HepG2 (cell line): Measurements from ENCODE around the gene CAMK2D. TPM values are rescaled to one million over a fixed set of nuclear protein-coding genes. Genes with fewer than 3 reads are reported as not detected.

ENCODE experiments used
- ATAC-seq: fragments of 200-7000 bp; cut with Tn5 transposase; 3 replicates; pipeline ENCODE4 v1.9.1; 2020; ENCODE audit warnings: mild to moderate bottlenecking, moderate library complexity
- BruUV-seq: library from RNA; stranded (reverse); fragments of 400-500 nt; replicated peaks from 2 replicates; lab custom pipeline; 2021; lab: Mats Ljungman, UMichigan
- CTCF ChIA-PET: fragments of 300-600 bp; formaldehyde crosslinking; extraction: SDS; loops from one replicate; lab custom pipeline; 2021; ENCODE audit warnings: low total read pairs, inconsistent platforms, low intra/inter-chr PET ratio; lab: Yijun Ruan, JAX
- POLR2A ChIA-PET: fragments of 350-600 bp; sonication (Branson Sonifier 250); formaldehyde crosslinking; loops from one replicate; lab custom pipeline; 2020; ENCODE audit warnings: antibody characterized with exemption, inconsistent platforms; lab: Yijun Ruan, JAX
- DNase-seq: peaks from one replicate; pipeline ENCODE4 v3.0.0-alpha.2; 2015; ENCODE audit warnings: low spot score
- FAIRE-seq: peaks from 3 replicates; lab custom pipeline; 2011; peaks lifted over from hg19 to GRCh38; lab: Jason Lieb, UNC
- H2AFZ ChIP-seq: one replicate; pipeline ENCODE4 v1.6.1; 2011; ENCODE audit warnings: low read length, inconsistent platforms
- H3K27ac ChIP-seq: fragments of 300-600 bp; 3 replicates; pipeline ENCODE4 v1.8.0; 2011; ENCODE audit warnings: mixed run types, mild to moderate bottlenecking, mixed read lengths, low read length, inconsistent platforms; ENCODE audit not compliant: insufficient read depth; ENCODE audit errors: extremely low read length
- H3K27me3 ChIP-seq, 2 experiments: fragments of 200-600 bp in 1 of 2; 2 replicates in 1 of 2; 3 replicates in 1 of 2; pipeline versions ENCODE4 v1.6.0 to v1.8.0; 2011; ENCODE audit warnings: low read length in 2 of 2, mild to moderate bottlenecking in 2 of 2, moderate library complexity in 2 of 2, inconsistent platforms in 1 of 2; ENCODE audit not compliant: insufficient read depth in 2 of 2, control insufficient read depth in 1 of 2
- H3K36me3 ChIP-seq, 2 experiments: fragments of 200-600 bp in 1 of 2; replicated peaks in 1 of 2; 2 replicates in 1 of 2; 3 replicates in 1 of 2; pipeline versions ENCODE4 v1.5.1 to v1.8.0; 2011; ENCODE audit warnings: low read length in 2 of 2, inconsistent platforms in 1 of 2; ENCODE audit not compliant: insufficient read depth in 2 of 2, control insufficient read depth in 1 of 2
- H3K4me1 ChIP-seq: 2 replicates; pipeline ENCODE4 v1.5.1; 2012; ENCODE audit warnings: low read length, inconsistent platforms; ENCODE audit not compliant: insufficient read depth
- H3K4me2 ChIP-seq: 2 replicates; pipeline ENCODE4 v1.6.0; 2011; ENCODE audit warnings: low read depth, low read length, inconsistent platforms
- H3K4me3 ChIP-seq, 3 experiments: fragments of 200-600 bp in 1 of 3; sonication (generic), shearing (Covaris generic) in 1 of 3; replicated peaks in 1 of 3; 2 replicates each; pipeline ENCODE4 v1.5.1; 2011 to 2016; ENCODE audit warnings: low read length in 3 of 3, inconsistent platforms in 2 of 3, low read depth in 2 of 3, mild to moderate bottlenecking in 2 of 3, control low read depth in 1 of 3, mixed read lengths in 1 of 3; ENCODE audit not compliant: insufficient read depth in 1 of 3
- H3K79me2 ChIP-seq: one replicate; pipeline ENCODE4 v1.6.1; 2011; ENCODE audit warnings: low read length, inconsistent platforms; ENCODE audit not compliant: insufficient read depth
- H3K9ac ChIP-seq: 2 replicates; pipeline ENCODE4 v1.6.0; 2011; ENCODE audit warnings: mild to moderate bottlenecking, low read depth, low read length, inconsistent platforms; ENCODE audit not compliant: insufficient read depth
- H3K9me3 ChIP-seq: 2 replicates; pipeline ENCODE4 v1.5.1; 2012; ENCODE audit warnings: mild to moderate bottlenecking, low read length
- H4K20me1 ChIP-seq: 2 replicates; pipeline ENCODE4 v1.6.0; 2011; ENCODE audit warnings: inconsistent platforms, mild to moderate bottlenecking, low read length, moderate library complexity; ENCODE audit not compliant: insufficient read depth
- ARNTL ChIP-seq: sonication (generic); formaldehyde crosslinking; IDR thresholded peaks from 2 replicates; pipeline ENCODE4 v1.4.0; 2020; ENCODE audit warnings: mild to moderate bottlenecking, missing genetic modification reagents
- ATAD3A ChIP-seq: sonication (generic); formaldehyde crosslinking; IDR thresholded peaks from 2 replicates; pipeline ENCODE4 v1.4.0; 2020; ENCODE audit warnings: missing genetic modification reagents
- DMTF1 ChIP-seq: sonication (generic); formaldehyde crosslinking; IDR thresholded peaks from 2 replicates; pipeline ENCODE4 v1.4.0; 2020; ENCODE audit warnings: mild to moderate bottlenecking, missing genetic modification reagents
- FOXP1 ChIP-seq, 2 experiments: fragments of 450-650 bp in 1 of 2; IDR thresholded peaks; 2 replicates each; pipeline ENCODE4 v1.6.1; 2017 to 2018; ENCODE audit warnings: antibody characterized with exemption in 1 of 2
- GATAD1 ChIP-seq: IDR thresholded peaks from 2 replicates; pipeline ENCODE4 v1.6.1; 2016; ENCODE audit warnings: missing genetic modification reagents, missing compliant biosample characterization
- HOXA9 ChIP-seq: sonication (generic); formaldehyde crosslinking; IDR thresholded peaks from 2 replicates; pipeline ENCODE4 v1.8.1; 2022; ENCODE audit warnings: missing genetic modification reagents, mild to moderate bottlenecking, moderate library complexity, borderline replicate concordance
- ISX ChIP-seq: sonication (generic); formaldehyde crosslinking; conservative IDR thresholded peaks from 2 replicates; pipeline ENCODE4 v1.5.0; 2020; ENCODE audit warnings: missing genetic modification reagents
- KDM5B ChIP-seq: sonication (generic); formaldehyde crosslinking; IDR thresholded peaks from 2 replicates; pipeline ENCODE4 v1.4.0; 2020; ENCODE audit warnings: missing genetic modification reagents, mild to moderate bottlenecking, borderline replicate concordance
- MEIS2 ChIP-seq: sonication (generic); formaldehyde crosslinking; IDR thresholded peaks from 2 replicates; pipeline ENCODE4 v1.9.0; 2021; ENCODE audit warnings: mild to moderate bottlenecking, missing genetic modification reagents
- NFE2L2 ChIP-seq: fragments of 150-350 bp; IDR thresholded peaks from 2 replicates; pipeline ENCODE4 v1.6.1; 2014; ENCODE audit warnings: low read length
- PAX8 ChIP-seq: sonication (generic); formaldehyde crosslinking; IDR thresholded peaks from 2 replicates; pipeline ENCODE4 v1.8.0; 2022; ENCODE audit warnings: mild to moderate bottlenecking, missing genetic modification reagents, borderline replicate concordance
- PREB ChIP-seq: sonication (generic); formaldehyde crosslinking; IDR thresholded peaks from 2 replicates; pipeline ENCODE4 v1.4.0; 2020; ENCODE audit warnings: missing genetic modification reagents
- SNAPC2 ChIP-seq: sonication (generic); formaldehyde crosslinking; IDR thresholded peaks from 2 replicates; pipeline ENCODE4 v1.8.1; 2022; ENCODE audit warnings: mild to moderate bottlenecking, missing genetic modification reagents
- SRY ChIP-seq: sonication (generic); formaldehyde crosslinking; IDR thresholded peaks from 2 replicates; pipeline ENCODE4 v1.8.0; 2022; ENCODE audit warnings: mild to moderate bottlenecking, missing genetic modification reagents
- TOE1 ChIP-seq: sonication (generic); formaldehyde crosslinking; IDR thresholded peaks from 2 replicates; pipeline ENCODE4 v1.4.0; 2020; ENCODE audit warnings: mild to moderate bottlenecking, missing genetic modification reagents
- ZNF124 ChIP-seq: sonication (generic); formaldehyde crosslinking; IDR thresholded peaks from 2 replicates; pipeline ENCODE4 v1.4.0; 2020; ENCODE audit warnings: missing genetic modification reagents
- ZNF180 ChIP-seq: sonication (generic); formaldehyde crosslinking; IDR thresholded peaks from 2 replicates; pipeline ENCODE4 v1.4.0; 2020; ENCODE audit warnings: low read depth, missing genetic modification reagents, borderline replicate concordance
- ZNF782 ChIP-seq: sonication (generic); formaldehyde crosslinking; IDR thresholded peaks from 2 replicates; pipeline ENCODE4 v1.4.0; 2020; ENCODE audit warnings: missing genetic modification reagents, mild to moderate bottlenecking, borderline replicate concordance
- ZNF816 ChIP-seq: sonication (generic); formaldehyde crosslinking; IDR thresholded peaks from 2 replicates; pipeline ENCODE4 v1.8.0; 2022; ENCODE audit warnings: missing genetic modification reagents, mild to moderate bottlenecking, borderline replicate concordance
- ZNF878 ChIP-seq: sonication (generic); formaldehyde crosslinking; IDR thresholded peaks from 2 replicates; pipeline ENCODE4 v1.8.1; 2023; ENCODE audit warnings: mild to moderate bottlenecking, missing genetic modification reagents, moderate library complexity
- WGBS: methylation state at CpG from one replicate; pipeline ENCODE4 v1.1.6; 2017; ENCODE audit warnings: low lambda C conversion rate; 5-methylcytosine and 5-hydroxymethylcytosine counted together
- in situ Hi-C: cut with HindIII; loops from 2 replicates; pipeline ENCODE4 v1.10.0; 2017; ENCODE audit warnings: low pct_unique_long_range_greater_than_20kb; ENCODE audit not compliant: extremely low pct_ligation_motif_present
- intact Hi-C: fragments of 100-400 bp; cut with micrococcal nuclease; formaldehyde crosslinking; loops from one replicate; pipeline ENCODE4 v1.10.0; 2022; ENCODE audit not compliant: unreplicated experiment
- polyA plus RNA-seq, 8 experiments: library from polyadenylated mRNA; depleted of rRNA in 3 of 8; stranded (reverse) in 7 of 8; unstranded in 1 of 8; fragments of >200 nt; fragmentation: Illumina TruSeq in 4 of 8; extraction: Trizol in 4 of 8; gene quantifications; 2 replicates each; pipeline versions ENCODE4 v1.2.1 to v1.2.3, GENCODE V29; 2011 to 2016; ENCODE audit warnings: low read depth in 4 of 8, missing spikeins in 1 of 8, mixed read lengths in 1 of 8; ENCODE audit not compliant: insufficient read depth in 1 of 8
- total RNA-seq, 5 experiments: library from RNA; depleted of rRNA; stranded (reverse); fragments of >200 nt; fragmentation: Illumina TruSeq; extraction: Trizol; gene quantifications; 2 replicates each; pipeline ENCODE4 v1.2.3, GENCODE V29; 2016; ENCODE audit warnings: low read depth in 1 of 5

CAMK2D gene
- total and polyA plus RNA-seq, 2 of the 13 experiments (the other 11 are each of a cell fraction or from before 2014, with no cell fraction given), result 18.0 to 65.4 TPM

GRCh38 chr4:113534711-113535110 is 226.8 kb downstream of the CAMK2D start:
- H3K9me3 ChIP-seq, result no peaks in the 10 kb centered on the region
- peaks cover 0 to 11% of the 10 kb centered on the region in 2 experiments; a peak in 1 of 5 replicates for H3K36me3 ChIP-seq
- in situ Hi-C loops (no loop called here), intact Hi-C loops (no loop called here)
- H3K27ac ChIP-seq, result no peak overlapping the region
- H3K4me2 ChIP-seq, result no peak overlapping the region
- ATAC-seq (no peak), FAIRE-seq (no peak), DNase-seq (no peak)
- no peaks in the 10 kb centered on the region for H3K79me2 ChIP-seq
- H3K4me3 ChIP-seq, result no peak overlapping the region
- CTCF ChIA-PET, result no interaction called here
- no peaks in the 10 kb centered on the region for H3K4me1 ChIP-seq
- H3K9ac ChIP-seq, result no peak overlapping the region
- WGBS, result 100% methylated on average over 1 of the region's 1 CpG
- TF ChIP-seq SNAPC2 (CRISPR knock-in tag), result no peak
- TF ChIP-seq NFE2L2, result no peak
- TF ChIP-seq MEIS2 (CRISPR knock-in tag), result no peak
- TF ChIP-seq ZNF124 (CRISPR knock-in tag), result no peak
- TF ChIP-seq HOXA9 (CRISPR knock-in tag), result no peak
- TF ChIP-seq GATAD1 (CRISPR knock-in tag), result no peak
- no peak for TF ChIP-seq ARNTL
- TF ChIP-seq ZNF816, result no peak
- no peak for TF ChIP-seq DMTF1 (CRISPR knock-in tag)
- TF ChIP-seq ZNF782 (CRISPR knock-in tag), result no peak
- TF ChIP-seq ISX (CRISPR knock-in tag), result no peak
- no peak for TF ChIP-seq TOE1 (CRISPR knock-in tag)
- no peak for TF ChIP-seq PAX8 (CRISPR knock-in tag)
- TF ChIP-seq ZNF878 (CRISPR knock-in tag), result no peak
- TF ChIP-seq SRY (CRISPR knock-in tag), result no peak
- no peak for TF ChIP-seq ZNF180
- no peak for TF ChIP-seq KDM5B (CRISPR knock-in tag)
- no peak for TF ChIP-seq FOXP1 (IDR thresholded peaks at IDR 0.05)
- TF ChIP-seq FOXP1 (CRISPR knock-in tag; IDR thresholded peaks at IDR 0.05), result no peak
- no peak for TF ChIP-seq PREB
- no peak for TF ChIP-seq ATAD3A
- H2AFZ ChIP-seq, result no peak overlapping the region
- no peaks in the 10 kb centered on the region for H3K27me3 ChIP-seq
- POLR2A ChIA-PET, result no interaction called here
- no TSS peak for BruUV-seq
- no peaks in the 10 kb centered on the region for H4K20me1 ChIP-seq
